Peyer's patch (tissue), 4 donors: ENCODE data around the gene NDNF.

ENCODE experiments used
- CTCF ChIP-seq, 6 experiments: fragments of 450-650 bp in 4 of 6; fragments of 200-600 bp in 2 of 6; sonication (generic) in 1 of 6; IDR thresholded peaks; one replicate each; pipeline ENCODE4 v1.5.1; 2017 to 2019; ENCODE audit warnings: antibody characterized with exemption in 6 of 6, mild to moderate bottlenecking in 3 of 6, moderate library complexity in 1 of 6
- POLR2A ChIP-seq, 2 donors: fragments of 450-650 bp; IDR thresholded peaks; one replicate each; pipeline ENCODE4 v1.5.1; 2017; ENCODE audit warnings: antibody characterized with exemption in 2 of 2, mild to moderate bottlenecking in 2 of 2, moderate library complexity in 2 of 2

GRCh38 chr4:121070696-121071639 lies 1.4 kb downstream of the NDNF start:
- TF ChIP-seq CTCF (IDR thresholded peaks at IDR 0.05) (peak in 2 of 6 experiments; percentile 14 to 15), POLR2A (IDR thresholded peaks at IDR 0.05) (no peak)
